ENCODE measurements around the gene DUSP5.

- TF ChIP-seq CTCF (conservative IDR thresholded peaks at IDR 0.05 in 1 of 2, IDR thresholded peaks at IDR 0.05 in 1 of 2; ENCODE audit: extremely low read depth in 1 of 2, insufficient read depth in 1 of 2, low read depth in 1 of 2, low read length in 2 of 2) (no peak), EZH2 (IDR thresholded peaks at IDR 0.05; ENCODE audit: borderline replicate concordance, low read length) (no peak)
Measured at GRCh38 chr10:110531687-110532086, 34.0 kb downstream of the DUSP5 start.

Measured in mammary epithelial cell (primary cell).